Activated CD4-positive, alpha-beta memory T cell treated with anti-CD3 and anti-CD28 coated beads, Interleukin-2, amount 10 ng/mL, durations not matched to agents 7 days and 5 days (primary cell): Measurements from ENCODE around the gene AP5S1. TPM values are rescaled to one million over a fixed set of nuclear protein-coding genes. Genes with fewer than 3 reads are reported as not detected.

Experiments
- CTCF ChIA-PET: fragments of 350-600 bp; sonication (Branson Sonifier 250); formaldehyde crosslinking; loops from one replicate; lab custom pipeline; 2021; ENCODE audit warnings: antibody characterized with exemption, inconsistent platforms; lab: Charles Lee
- POLR2A ChIA-PET: fragments of 350-600 bp; sonication (Branson Sonifier 250); formaldehyde crosslinking; loops from one replicate; lab custom pipeline; 2021; ENCODE audit warnings: antibody characterized with exemption; lab: Charles Lee
- DNase-seq: peaks from one replicate; pipeline ENCODE4 v3.0.0-alpha.2; 2020
- H3K27ac Mint-ChIP-seq: one replicate; pipeline ENCODE4 v1.8.0; 2021; ENCODE audit warnings: mild to moderate bottlenecking, mixed read lengths
- H3K27me3 Mint-ChIP-seq: one replicate; pipeline ENCODE4 v1.8.0; 2021; ENCODE audit warnings: mixed read lengths
- H3K36me3 Mint-ChIP-seq: one replicate; pipeline ENCODE4 v1.8.0; 2021; ENCODE audit warnings: low read depth, mixed read lengths
- H3K4me1 Mint-ChIP-seq: one replicate; pipeline ENCODE4 v1.8.0; 2021; ENCODE audit warnings: mixed read lengths
- H3K4me3 Mint-ChIP-seq: one replicate; pipeline ENCODE4 v1.8.0; 2021; ENCODE audit warnings: mild to moderate bottlenecking, mixed read lengths
- H3K9me3 Mint-ChIP-seq: one replicate; pipeline ENCODE4 v1.8.0; 2021; ENCODE audit warnings: mixed read lengths
- total RNA-seq, 2 experiments: library from RNA; stranded (reverse); gene quantifications; one replicate each; pipeline ENCODE4 v1.2.3, GENCODE V29; 2021

The AP5S1 gene
- total RNA-seq, 2 experiments from 2014 or later: 12.7 to 15.5 TPM

DNA sequence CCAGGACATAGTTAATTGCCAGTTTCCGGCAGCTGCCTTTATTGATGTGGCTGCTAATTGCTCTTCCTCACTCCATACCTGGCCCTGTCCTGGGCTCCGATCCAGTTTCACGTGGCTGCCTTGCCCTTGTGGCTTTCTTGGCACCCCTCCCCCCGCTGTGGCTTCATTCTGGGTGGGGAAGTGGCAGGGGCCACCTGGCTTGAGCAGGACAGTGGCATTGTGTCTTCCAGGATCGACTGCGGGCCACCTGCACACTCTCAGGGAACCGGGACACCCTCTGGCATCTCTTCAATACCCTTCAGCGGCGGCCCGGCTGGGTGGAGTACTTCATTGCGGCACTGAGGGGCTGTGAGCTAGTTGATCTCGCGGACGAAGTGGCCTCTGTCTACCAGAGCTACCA lies 37.1 kb downstream of the AP5S1 start:
- Mint-ChIP-seq H3K4me3 (no peak overlapping the region), H3K27ac (no peak overlapping the region), H3K9me3 (no peaks in the 10 kb centered on the region), H3K36me3 (peaks cover 40% of the 10 kb centered on the region), H3K27me3 (no peaks in the 10 kb centered on the region), H3K4me1 (peaks cover 3% of the 10 kb centered on the region)
- ChIA-PET CTCF (interaction anchor here (0.6 to 4.7 kb wide), 6 partner anchors 12 to 1367 kb away, joined by 3 to 31 read pairs (median 5); partner anchors contain the start of genes ADISSP and AP5S1), POLR2A (no interaction called here)
- DNase-seq: no peak

DNA sequence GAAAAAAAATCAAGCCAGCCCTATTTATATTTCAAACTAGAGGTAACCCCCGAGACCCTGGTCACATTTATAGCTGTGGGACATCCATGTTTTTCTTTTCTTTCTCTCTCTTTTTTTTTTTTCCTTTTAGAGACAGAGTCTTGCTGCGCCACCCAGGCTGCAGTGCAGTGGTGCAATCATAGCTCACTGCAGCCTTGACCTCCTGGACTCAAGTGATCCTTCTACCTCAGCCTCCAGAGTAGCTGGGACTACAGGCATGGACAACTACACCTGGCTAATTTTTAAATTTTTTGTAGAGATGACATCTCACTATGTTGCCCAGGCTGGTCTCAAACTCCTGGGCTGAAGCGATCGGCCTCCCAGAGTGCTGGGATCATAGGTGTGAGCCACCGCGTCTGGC lies 38.3 kb downstream of the AP5S1 start:
- H3K4me1 Mint-ChIP-seq: peaks cover 3% of the 10 kb centered on the region
- no peaks in the 10 kb centered on the region for H3K9me3 Mint-ChIP-seq
- H3K27ac Mint-ChIP-seq: no peak overlapping the region
- DNase-seq: no peak
- H3K27me3 Mint-ChIP-seq: no peaks in the 10 kb centered on the region
- no peak overlapping the region for H3K4me3 Mint-ChIP-seq
- peaks cover 53% of the 10 kb centered on the region for H3K36me3 Mint-ChIP-seq
- CTCF ChIA-PET: interaction anchor here (0.7 to 1.0 kb wide), 3 partner anchors 10 to 221 kb away, joined by 3 to 6 read pairs (median 4); no protein-coding TSS in a partner anchor
- POLR2A ChIA-PET: no interaction called here

DNA sequence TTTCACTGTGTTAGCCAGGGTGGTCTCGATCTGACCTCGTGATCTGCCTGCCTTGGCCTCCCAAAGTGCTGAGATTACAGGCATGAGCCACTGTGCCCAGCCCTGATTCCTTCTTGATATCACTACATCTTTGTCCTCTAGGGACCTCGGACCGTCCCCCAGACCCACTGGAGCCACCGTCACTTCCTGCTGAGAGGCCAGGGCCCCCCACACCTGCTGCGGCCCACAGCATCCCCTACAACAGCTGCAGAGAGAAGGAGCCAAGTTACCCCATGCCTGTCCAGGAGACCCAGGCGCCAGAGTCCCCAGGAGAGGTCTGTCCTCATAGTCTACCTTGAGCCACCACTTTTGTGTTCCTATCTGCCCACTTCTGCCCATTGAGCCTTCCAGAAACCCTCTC lies 40.8 kb downstream of the AP5S1 start:
- Mint-ChIP-seq H3K27ac (no peak overlapping the region), H3K4me1 (no peaks in the 10 kb centered on the region), H3K36me3 (peaks cover 62% of the 10 kb centered on the region), H3K9me3 (no peaks in the 10 kb centered on the region), H3K4me3 (no peak overlapping the region), H3K27me3 (no peaks in the 10 kb centered on the region)
- POLR2A ChIA-PET: interaction anchor here (1.1 kb wide), 1 partner anchor 16 kb away, joined by 3 read pairs; no protein-coding TSS in a partner anchor
- no peak for DNase-seq
- CTCF ChIA-PET: no interaction called here

DNA sequence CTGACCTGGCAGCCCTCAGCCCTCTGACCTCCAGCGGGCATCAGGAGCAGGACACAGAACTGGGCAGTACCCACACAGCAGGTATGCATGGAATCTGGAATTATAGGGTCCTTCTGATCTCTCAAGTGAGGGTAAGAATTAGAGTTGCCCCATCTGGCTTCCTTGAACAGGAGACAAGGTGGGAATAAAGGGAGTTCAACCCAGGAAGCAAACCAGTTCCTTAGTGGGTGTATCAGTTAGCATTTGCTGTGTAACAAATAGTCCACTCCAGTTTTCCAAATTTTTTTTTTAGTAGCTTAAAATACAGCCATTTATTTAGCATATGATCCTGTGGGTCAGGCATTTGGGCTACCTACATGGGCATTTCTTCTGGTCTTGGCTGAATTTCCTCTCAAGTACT lies 42.0 kb downstream of the AP5S1 start:
- ChIA-PET POLR2A (interaction anchor here (1.1 kb wide), 1 partner anchor 17 kb away, joined by 3 read pairs; no protein-coding TSS in a partner anchor), CTCF (interaction anchor here (0.6 kb wide), 1 partner anchor 15 kb away, joined by 4 read pairs; no protein-coding TSS in a partner anchor)
- H3K4me1 Mint-ChIP-seq: no peaks in the 10 kb centered on the region

DNA sequence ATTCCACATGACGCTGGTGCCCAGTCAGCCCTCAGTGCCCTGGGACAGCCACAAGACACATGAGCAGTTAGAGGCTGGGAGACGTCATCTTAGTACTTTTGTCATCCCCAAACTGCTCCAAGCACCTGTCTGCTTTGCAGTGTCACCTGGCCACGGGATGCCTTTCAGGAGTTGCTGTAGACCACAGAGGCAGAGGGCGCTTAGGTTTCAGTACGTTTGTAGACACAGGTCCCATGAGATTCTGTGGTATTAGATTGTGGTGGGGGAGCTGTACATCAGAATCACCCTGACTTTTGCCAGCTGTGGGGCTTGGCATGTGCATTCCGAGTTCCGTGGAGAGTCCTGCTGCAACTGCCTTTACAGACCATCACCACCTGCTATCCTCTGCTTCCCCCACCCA lies 43.0 kb downstream of the AP5S1 start:
- no peak for DNase-seq
- peaks cover 51% of the 10 kb centered on the region for H3K36me3 Mint-ChIP-seq
- no peak overlapping the region for H3K4me3 Mint-ChIP-seq
- no peak overlapping the region for H3K27ac Mint-ChIP-seq
- no peaks in the 10 kb centered on the region for H3K4me1 Mint-ChIP-seq
- POLR2A ChIA-PET: no interaction called here
- H3K27me3 Mint-ChIP-seq: no peaks in the 10 kb centered on the region
- H3K9me3 Mint-ChIP-seq: no peaks in the 10 kb centered on the region
- CTCF ChIA-PET: no interaction called here

More for the DNA sequence above, 42.0 kb downstream of the AP5S1 start:
- DNase-seq: no peak
- Mint-ChIP-seq H3K4me3 (no peak overlapping the region), H3K27ac (no peak overlapping the region), H3K36me3 (peaks cover 61% of the 10 kb centered on the region), H3K9me3 (no peaks in the 10 kb centered on the region), H3K27me3 (no peaks in the 10 kb centered on the region)

DNA sequence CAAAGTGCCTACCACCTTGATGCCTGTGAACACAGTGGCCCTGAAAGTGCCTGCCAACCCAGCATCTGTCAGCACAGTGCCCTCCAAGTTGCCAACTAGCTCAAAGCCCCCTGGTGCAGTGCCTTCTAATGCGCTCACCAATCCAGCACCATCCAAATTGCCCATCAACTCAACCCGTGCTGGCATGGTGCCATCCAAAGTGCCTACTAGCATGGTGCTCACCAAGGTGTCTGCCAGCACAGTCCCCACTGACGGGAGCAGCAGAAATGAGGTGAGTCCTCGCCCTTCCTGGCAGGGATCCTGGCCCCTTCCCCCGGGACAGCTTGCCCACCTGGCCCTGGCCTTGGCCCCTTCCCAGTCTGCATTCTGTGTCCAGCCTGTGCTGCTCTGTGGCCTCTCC lies 44.2 kb downstream of the AP5S1 start:
- peaks cover 48% of the 10 kb centered on the region for H3K36me3 Mint-ChIP-seq
- no peak for DNase-seq
- H3K27me3 Mint-ChIP-seq: no peaks in the 10 kb centered on the region
- no peak overlapping the region for H3K4me3 Mint-ChIP-seq
- no peaks in the 10 kb centered on the region for H3K9me3 Mint-ChIP-seq
- POLR2A ChIA-PET: no interaction called here
- CTCF ChIA-PET: no interaction called here
- no peak overlapping the region for H3K27ac Mint-ChIP-seq
- H3K4me1 Mint-ChIP-seq: no peaks in the 10 kb centered on the region

DNA sequence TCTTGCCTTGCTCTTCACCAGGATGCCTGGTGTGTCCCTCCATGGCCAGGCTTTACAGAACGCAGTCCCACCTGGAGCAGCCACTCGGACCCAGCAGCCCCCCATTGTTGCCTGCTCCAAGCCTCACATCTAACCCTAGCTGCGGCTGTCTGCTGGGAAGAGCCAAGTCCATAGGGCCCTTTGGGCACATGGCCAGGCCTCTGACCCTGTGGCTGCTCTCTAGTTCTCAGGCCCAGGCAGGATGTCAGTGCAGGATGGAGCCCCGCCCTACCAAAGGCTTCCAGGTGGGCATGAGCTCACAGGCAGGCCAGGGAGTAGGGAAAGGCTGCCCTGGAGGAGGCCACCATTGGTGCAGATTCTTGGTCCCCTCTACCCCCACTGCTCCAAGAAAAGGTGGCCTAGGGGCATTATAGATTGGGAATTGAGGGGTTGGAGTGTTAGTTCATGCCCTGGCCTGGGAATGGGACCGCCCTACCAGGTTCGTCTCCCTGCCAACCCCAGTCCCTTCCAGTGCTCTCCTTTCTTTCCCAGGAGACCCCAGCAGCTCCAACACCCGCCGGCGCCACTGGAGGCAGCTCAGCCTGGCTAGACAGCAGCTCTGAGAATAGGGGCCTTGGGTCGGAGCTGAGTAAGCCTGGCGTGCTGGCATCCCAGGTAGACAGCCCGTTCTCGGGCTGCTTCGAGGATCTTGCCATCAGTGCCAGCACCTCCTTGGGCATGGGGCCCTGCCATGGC lies 45.0 kb downstream of the AP5S1 start:
- CTCF ChIA-PET: no interaction called here
- Mint-ChIP-seq H3K36me3 (peaks cover 48% of the 10 kb centered on the region), H3K4me3 (no peak overlapping the region), H3K27me3 (no peaks in the 10 kb centered on the region), H3K4me1 (no peaks in the 10 kb centered on the region), H3K9me3 (no peaks in the 10 kb centered on the region), H3K27ac (no peak overlapping the region)
- POLR2A ChIA-PET: interaction anchor here (1.5 kb wide), 1 partner anchor 9 kb away, joined by 3 read pairs; no protein-coding TSS in a partner anchor
- DNase-seq: no peak

- Mint-ChIP-seq H3K27ac (no peak overlapping the region), H3K4me1 (no peaks in the 10 kb centered on the region), H3K4me3 (no peak overlapping the region), H3K36me3 (peaks cover 51% of the 10 kb centered on the region), H3K27me3 (no peaks in the 10 kb centered on the region), H3K9me3 (no peaks in the 10 kb centered on the region)
- POLR2A ChIA-PET: interaction anchor here (1.5 kb wide), 1 partner anchor 10 kb away, joined by 3 read pairs; no protein-coding TSS in a partner anchor
- no peak for DNase-seq
- CTCF ChIA-PET: interaction anchor here (1.0 kb wide), 1 partner anchor 22 kb away, joined by 4 read pairs; no protein-coding TSS in a partner anchor
These were observed 45.6 kb downstream of the AP5S1 start for GRCh38 chr20:3865887-3866407.

DNA sequence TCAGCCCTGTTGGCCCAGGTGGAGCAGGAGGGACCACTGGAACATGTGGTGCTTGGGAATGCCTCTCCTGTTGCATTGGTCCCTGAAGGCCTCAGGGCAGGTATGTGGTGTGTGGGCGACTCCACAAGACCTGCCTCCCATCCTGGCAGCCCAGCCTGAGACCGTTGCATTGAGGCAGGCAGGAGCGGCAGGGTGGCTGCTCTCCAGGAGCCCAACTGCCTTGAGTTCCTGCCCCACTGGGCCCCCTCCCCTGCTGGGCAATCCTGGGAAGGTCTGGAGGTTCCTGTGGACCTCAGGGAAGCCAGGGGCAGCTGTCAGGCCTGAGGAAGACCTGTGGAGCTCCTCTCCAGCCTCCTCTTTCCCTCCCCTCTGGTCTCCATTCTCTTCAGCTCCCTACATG lies 46.1 kb downstream of the AP5S1 start:
- Mint-ChIP-seq H3K4me1 (no peaks in the 10 kb centered on the region), H3K36me3 (peaks cover 47% of the 10 kb centered on the region), H3K9me3 (no peaks in the 10 kb centered on the region), H3K27ac (no peak overlapping the region), H3K4me3 (no peak overlapping the region), H3K27me3 (no peaks in the 10 kb centered on the region)
- ChIA-PET POLR2A (interaction anchor here (1.0 kb wide), 1 partner anchor 72 kb away, joined by 3 read pairs; no protein-coding TSS in a partner anchor), CTCF (interaction anchor here (1.0 kb wide), 1 partner anchor 21 kb away, joined by 4 read pairs; no protein-coding TSS in a partner anchor)
- no peak for DNase-seq

GRCh38 chr20:3867802-3868201 lies 47.5 kb downstream of the AP5S1 start:
- DNase-seq: no peak
- ChIA-PET CTCF (interaction anchor here (1.7 kb wide), 1 partner anchor 13 kb away, joined by 7 read pairs; no protein-coding TSS in a partner anchor), POLR2A (no interaction called here)
- Mint-ChIP-seq H3K27ac (no peak overlapping the region), H3K4me1 (no peaks in the 10 kb centered on the region), H3K36me3 (peaks cover 43% of the 10 kb centered on the region), H3K4me3 (no peak overlapping the region), H3K9me3 (no peaks in the 10 kb centered on the region), H3K27me3 (no peaks in the 10 kb centered on the region)

DNA sequence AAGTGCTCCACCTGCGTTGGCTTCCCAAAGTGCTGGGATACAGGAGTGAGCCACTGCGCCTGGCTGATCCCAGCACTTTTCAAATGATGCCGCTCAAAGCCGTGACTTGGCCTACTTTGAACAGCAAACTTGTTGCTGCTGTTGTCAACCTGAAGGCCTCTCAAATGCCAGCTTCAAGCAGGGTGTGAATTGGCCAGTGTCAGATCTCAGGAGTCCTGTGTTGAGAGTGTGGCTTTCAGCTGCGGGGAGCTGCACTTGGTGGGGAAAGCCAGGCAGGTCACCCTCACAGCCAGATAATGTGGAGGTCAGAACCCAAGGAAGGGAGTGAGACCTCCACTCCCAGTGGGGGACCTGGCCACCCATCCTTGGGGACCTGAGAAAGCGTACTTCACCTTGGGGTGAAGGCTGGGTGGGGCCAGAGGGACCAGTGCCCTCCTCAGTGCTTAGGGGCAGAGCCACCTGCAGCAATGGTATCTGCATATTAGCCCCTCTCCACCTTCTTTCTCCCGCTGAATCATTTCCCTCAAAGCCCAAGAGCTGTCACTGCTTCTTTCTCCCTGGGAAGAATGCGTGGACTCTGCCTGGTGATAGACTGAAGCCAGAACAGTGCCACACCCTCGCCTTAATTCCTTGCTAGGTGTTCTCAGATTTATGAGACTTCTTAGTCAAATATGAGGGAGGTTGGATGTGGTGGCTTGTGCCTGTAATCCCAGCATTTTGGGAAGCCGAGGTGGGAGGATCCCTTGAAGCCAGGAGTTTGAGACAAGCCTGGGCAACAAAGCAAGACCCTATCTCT lies 49.7 kb downstream of the AP5S1 start:
- Mint-ChIP-seq H3K4me3 (no peak overlapping the region), H3K27ac (no peak overlapping the region), H3K4me1 (peaks cover 2% of the 10 kb centered on the region), H3K36me3 (peaks cover 38% of the 10 kb centered on the region), H3K27me3 (no peaks in the 10 kb centered on the region), H3K9me3 (no peaks in the 10 kb centered on the region)
- ChIA-PET CTCF (no interaction called here), POLR2A (no interaction called here)
- no peak for DNase-seq

- no peak overlapping the region for H3K27ac Mint-ChIP-seq
- ChIA-PET POLR2A (interaction anchor here (0.8 to 1.2 kb wide), 3 partner anchors 15 to 92 kb away, joined by 3 to 4 read pairs (median 3); no protein-coding TSS in a partner anchor), CTCF (no interaction called here)
- H3K27me3 Mint-ChIP-seq: no peaks in the 10 kb centered on the region
- no peaks in the 10 kb centered on the region for H3K9me3 Mint-ChIP-seq
- peaks cover 36% of the 10 kb centered on the region for H3K36me3 Mint-ChIP-seq
- H3K4me3 Mint-ChIP-seq: no peak overlapping the region
- H3K4me1 Mint-ChIP-seq: peaks cover 8% of the 10 kb centered on the region
- DNase-seq: no peak
These were observed 51.4 kb downstream of the AP5S1 start for GRCh38 chr20:3871550-3872265.
